ENCODE results near the gene OSCP1.

The OSCP1 gene

GRCh38 chr1:36401602-36402503 lies 48.4 kb downstream of the OSCP1 start:
- Histone ChIP-seq H4K20me1 (ENCODE audit: control insufficient read depth, insufficient read depth, low read depth, low read length) (no peaks in the 10 kb centered on the region), H3K36me3 (ENCODE audit: control insufficient read depth, low read length) (peaks cover 9% of the 10 kb centered on the region), H3K4me3 (ENCODE audit: low read length) (no peak overlapping the region), H3K79me2 (ENCODE audit: control insufficient read depth, low read length) (peaks cover 16% of the 10 kb centered on the region), H3K4me2 (ENCODE audit: low read length) (no peak overlapping the region), H3K4me1 (ENCODE audit: control insufficient read depth, low read length) (peaks cover 34% of the 10 kb centered on the region), H3K9me2 (replicated peaks; ENCODE audit: control insufficient read depth, low read length) (no peaks in the 10 kb centered on the region), H3F3A (ENCODE audit: control insufficient read depth, insufficient read depth) (peaks cover 12% of the 10 kb centered on the region), H3K27me3 (ENCODE audit: control insufficient read depth, low read length) (no peaks in the 10 kb centered on the region), H3K9me3 (ENCODE audit: control insufficient read depth, insufficient read depth, low read length) (peaks cover 14% of the 10 kb centered on the region; the same call in 1 of the 2 replicates), H3K27ac (ENCODE audit: low read depth, low read length) (no peak overlapping the region)
- TF ChIP-seq EZH2phosphoT487 (IDR thresholded peaks at IDR 0.05; ENCODE audit: borderline replicate concordance, low read length) (no peak), CTCF (IDR thresholded peaks at IDR 0.05; ENCODE audit: low read depth, low read length, poor library complexity, severe bottlenecking) (no peak)

- Histone ChIP-seq H3K36me3 (ENCODE audit: control insufficient read depth, low read length) (peaks cover 17% of the 10 kb centered on the region), H3K27ac (ENCODE audit: low read depth, low read length) (no peak overlapping the region), H3F3A (ENCODE audit: control insufficient read depth, insufficient read depth) (peaks cover 12% of the 10 kb centered on the region), H3K4me1 (ENCODE audit: control insufficient read depth, low read length) (peaks cover 34% of the 10 kb centered on the region), H3K27me3 (ENCODE audit: control insufficient read depth, low read length) (no peaks in the 10 kb centered on the region), H3K4me2 (ENCODE audit: low read length) (no peak overlapping the region), H3K9me2 (replicated peaks; ENCODE audit: control insufficient read depth, low read length) (no peaks in the 10 kb centered on the region), H3K79me2 (ENCODE audit: control insufficient read depth, low read length) (peaks cover 24% of the 10 kb centered on the region), H3K4me3 (ENCODE audit: low read length) (no peak overlapping the region), H3K9me3 (ENCODE audit: control insufficient read depth, insufficient read depth, low read length) (peaks cover 14% of the 10 kb centered on the region; the same call in 1 of the 2 replicates), H4K20me1 (ENCODE audit: control insufficient read depth, insufficient read depth, low read depth, low read length) (no peaks in the 10 kb centered on the region)
- no peak for TF ChIP-seq EZH2phosphoT487 (IDR thresholded peaks at IDR 0.05; ENCODE audit: borderline replicate concordance, low read length)
- TF ChIP-seq CTCF (IDR thresholded peaks at IDR 0.05; ENCODE audit: low read depth, low read length, poor library complexity, severe bottlenecking): no peak
These were observed 49.2 kb downstream of the OSCP1 start for GRCh38 chr1:36400825-36401601.

GRCh38 chr1:36400514-36400824 lies 49.8 kb downstream of the OSCP1 start:
- Histone ChIP-seq H3K27me3 (ENCODE audit: control insufficient read depth, low read length) (no peaks in the 10 kb centered on the region), H3F3A (ENCODE audit: control insufficient read depth, insufficient read depth) (peaks cover 12% of the 10 kb centered on the region), H3K4me3 (ENCODE audit: low read length) (no peak overlapping the region), H3K9me2 (replicated peaks; ENCODE audit: control insufficient read depth, low read length) (no peaks in the 10 kb centered on the region), H4K20me1 (ENCODE audit: control insufficient read depth, insufficient read depth, low read depth, low read length) (no peaks in the 10 kb centered on the region), H3K27ac (ENCODE audit: low read depth, low read length) (no peak overlapping the region), H3K9me3 (ENCODE audit: control insufficient read depth, insufficient read depth, low read length) (peaks cover 14% of the 10 kb centered on the region; the same call in 1 of the 2 replicates), H3K4me2 (ENCODE audit: low read length) (no peak overlapping the region), H3K79me2 (ENCODE audit: control insufficient read depth, low read length) (peaks cover 29% of the 10 kb centered on the region), H3K4me1 (ENCODE audit: control insufficient read depth, low read length) (peaks cover 33% of the 10 kb centered on the region), H3K36me3 (ENCODE audit: control insufficient read depth, low read length) (peaks cover 18% of the 10 kb centered on the region)
- no peak for TF ChIP-seq CTCF (IDR thresholded peaks at IDR 0.05; ENCODE audit: low read depth, low read length, poor library complexity, severe bottlenecking)
- no peak for TF ChIP-seq EZH2phosphoT487 (IDR thresholded peaks at IDR 0.05; ENCODE audit: borderline replicate concordance, low read length)

Data from DOHH2 (cell line).